Mesenteric fat pad (tissue), 1 donor: Measurements from ENCODE around the gene LHX4. TPM values are rescaled to one million over a fixed set of nuclear protein-coding genes. Genes with fewer than 3 reads are reported as not detected.
A peak's percentile ranks its signal among the peaks of the same experiment; 100 is the strongest.

ENCODE experiments used
- DNase-seq: peaks from one replicate; pipeline ENCODE4 v3.0.0-alpha.2; 2020; ENCODE audit warnings: low spot score
- total RNA-seq: library from RNA; stranded (reverse); fragmentation: NEBNext Ultra II Directional; extraction: Animal tissue kit (Norgen Biotek cat#: 25700); gene quantifications from one replicate; pipeline ENCODE4 v1.2.1, GENCODE V29; 2021
- donor health status: DM: yes; HTN: yes; CAD: no.

The LHX4 gene
- total RNA-seq, 1 donor from 2014 or later = 0.06 TPM

DNA sequence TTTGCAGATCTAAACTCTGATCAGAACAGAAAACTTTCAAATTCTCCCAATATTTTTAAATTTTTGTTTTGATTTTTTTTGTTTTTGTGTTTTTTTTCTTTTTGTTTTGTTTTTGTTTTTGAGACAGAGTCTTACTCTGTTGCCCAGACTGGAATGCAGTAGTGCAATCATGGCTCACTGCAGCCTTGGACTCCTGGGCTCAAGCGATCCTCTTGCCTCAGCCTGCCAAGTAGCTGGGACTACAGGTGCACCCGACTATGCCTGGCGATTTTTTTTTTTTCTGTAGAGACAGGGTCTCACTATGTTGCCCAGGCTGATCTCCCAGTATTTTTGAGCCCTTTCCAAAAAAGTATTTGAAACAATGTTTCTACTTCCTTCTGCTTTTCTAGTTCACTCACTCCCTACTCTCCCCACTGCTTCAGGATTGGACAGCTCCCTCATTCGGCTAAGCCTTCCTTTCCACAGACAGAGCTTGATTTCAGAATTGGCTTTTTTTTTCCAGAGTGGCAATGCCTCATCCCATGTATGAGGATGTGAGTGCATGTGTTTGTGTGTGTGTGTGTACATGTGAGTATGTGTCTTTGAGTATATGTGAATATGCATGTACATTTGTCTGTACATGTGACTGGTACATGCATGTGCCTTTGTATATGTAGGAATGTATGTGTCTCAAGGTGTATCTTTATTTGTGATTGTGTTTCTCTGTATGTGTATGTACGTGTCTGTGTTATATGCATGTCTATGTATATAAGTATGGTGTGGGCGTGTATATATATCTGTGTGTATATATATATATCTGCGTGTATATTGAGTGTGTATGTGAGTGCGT is 11.9 kb downstream of the LHX4 start:
- DNase-seq = no peak

DNA sequence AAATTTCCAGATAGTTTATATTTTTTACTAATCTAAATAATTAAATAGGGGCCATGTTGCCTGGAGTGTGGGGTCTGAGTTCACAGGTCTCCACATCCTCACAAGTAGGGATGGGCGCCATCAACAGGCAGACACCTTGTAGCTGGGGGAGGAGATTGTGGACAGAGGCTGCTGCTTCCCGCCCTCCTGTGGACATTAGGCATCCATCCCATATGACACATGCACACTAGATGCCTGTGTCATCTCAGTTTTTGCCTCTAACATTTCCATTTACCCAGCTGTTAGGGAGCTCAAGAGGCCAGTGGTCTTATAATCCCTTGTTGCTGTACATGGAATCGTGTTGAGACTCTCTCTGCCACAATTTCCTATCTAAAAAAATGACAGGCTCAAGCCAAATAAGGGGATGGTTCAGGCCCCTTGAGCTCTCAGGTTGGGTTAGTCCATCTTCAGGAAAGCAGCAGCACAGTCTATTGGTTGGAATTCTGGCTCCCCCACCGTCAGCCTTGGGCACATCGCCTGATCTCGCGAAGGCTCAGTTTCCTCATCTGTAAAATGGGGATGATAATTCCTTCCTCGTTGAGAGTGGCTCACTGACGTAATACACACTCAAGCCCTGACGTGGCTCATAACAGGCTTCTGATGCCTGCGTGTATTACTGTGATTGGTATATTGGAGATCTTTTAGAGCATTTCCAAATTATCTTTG is 13.6 kb downstream of the LHX4 start:
- DNase-seq = no peak

GRCh38 chr1:180244840-180245239 is 14.8 kb downstream of the LHX4 start:
- no peak for DNase-seq

DNA sequence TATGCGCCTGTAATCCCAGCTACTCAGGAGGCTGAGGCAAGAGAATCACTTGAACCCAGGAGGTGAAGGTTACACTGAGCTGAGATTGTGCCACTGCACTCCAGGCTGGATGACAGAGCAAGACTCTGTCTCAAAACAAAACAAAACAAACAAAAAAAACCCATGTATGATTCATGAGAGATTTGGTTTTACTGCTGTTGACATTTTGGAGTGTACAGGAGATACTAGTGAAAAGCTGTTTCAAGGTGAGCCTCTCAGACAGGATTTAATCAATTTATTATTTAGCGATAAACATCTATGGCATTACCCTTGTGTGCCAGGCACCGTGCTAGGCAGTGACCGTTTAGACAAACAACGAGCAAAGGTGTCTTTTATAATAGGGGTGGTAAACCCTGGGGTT is 16.5 kb downstream of the LHX4 start:
- DNase-seq = no peak

GRCh38 chr1:180247061-180247460 is 17.0 kb downstream of the LHX4 start:
- DNase-seq = no peak

DNA sequence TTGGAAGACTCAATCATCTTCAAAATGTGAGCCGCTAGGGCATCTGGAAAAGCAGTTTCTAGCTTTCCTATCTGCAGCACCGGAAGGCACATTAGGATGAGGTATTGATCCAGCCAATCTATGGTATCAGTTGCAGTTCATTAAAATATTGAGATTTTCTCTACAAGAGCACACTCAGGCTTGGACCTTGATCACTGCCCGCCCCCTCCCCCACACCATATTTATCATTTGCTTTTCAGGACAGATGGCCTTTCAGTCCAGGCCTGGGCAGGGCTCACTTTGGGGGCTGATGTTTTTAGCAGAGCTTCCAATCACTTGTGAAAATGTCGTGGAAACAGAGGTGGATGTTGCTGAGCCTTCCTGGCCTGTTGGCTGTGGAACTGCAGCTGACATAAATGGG is 17.5 kb downstream of the LHX4 start:
- no peak for DNase-seq

DNA sequence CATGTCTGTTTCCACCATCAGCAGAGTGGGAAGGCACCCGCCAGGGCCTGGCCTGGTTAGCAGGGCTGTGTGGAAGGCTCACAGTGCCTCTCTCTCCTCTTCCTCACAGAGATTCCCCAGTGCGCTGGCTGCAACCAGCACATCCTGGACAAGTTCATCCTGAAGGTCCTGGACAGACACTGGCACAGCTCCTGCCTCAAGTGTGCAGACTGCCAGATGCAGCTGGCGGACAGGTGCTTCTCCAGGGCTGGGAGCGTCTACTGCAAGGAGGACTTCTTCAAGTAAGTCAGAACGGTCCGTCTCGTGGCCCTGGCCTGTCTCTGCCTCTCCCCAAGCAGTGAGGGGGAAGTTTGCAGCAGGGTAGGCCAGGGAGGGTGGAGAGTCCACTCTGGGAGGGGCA is 18.1 kb downstream of the LHX4 start:
- DNase-seq = no peak

GRCh38 chr1:180248731-180249681 is 18.9 kb downstream of the LHX4 start:
- no peak for DNase-seq

DNA sequence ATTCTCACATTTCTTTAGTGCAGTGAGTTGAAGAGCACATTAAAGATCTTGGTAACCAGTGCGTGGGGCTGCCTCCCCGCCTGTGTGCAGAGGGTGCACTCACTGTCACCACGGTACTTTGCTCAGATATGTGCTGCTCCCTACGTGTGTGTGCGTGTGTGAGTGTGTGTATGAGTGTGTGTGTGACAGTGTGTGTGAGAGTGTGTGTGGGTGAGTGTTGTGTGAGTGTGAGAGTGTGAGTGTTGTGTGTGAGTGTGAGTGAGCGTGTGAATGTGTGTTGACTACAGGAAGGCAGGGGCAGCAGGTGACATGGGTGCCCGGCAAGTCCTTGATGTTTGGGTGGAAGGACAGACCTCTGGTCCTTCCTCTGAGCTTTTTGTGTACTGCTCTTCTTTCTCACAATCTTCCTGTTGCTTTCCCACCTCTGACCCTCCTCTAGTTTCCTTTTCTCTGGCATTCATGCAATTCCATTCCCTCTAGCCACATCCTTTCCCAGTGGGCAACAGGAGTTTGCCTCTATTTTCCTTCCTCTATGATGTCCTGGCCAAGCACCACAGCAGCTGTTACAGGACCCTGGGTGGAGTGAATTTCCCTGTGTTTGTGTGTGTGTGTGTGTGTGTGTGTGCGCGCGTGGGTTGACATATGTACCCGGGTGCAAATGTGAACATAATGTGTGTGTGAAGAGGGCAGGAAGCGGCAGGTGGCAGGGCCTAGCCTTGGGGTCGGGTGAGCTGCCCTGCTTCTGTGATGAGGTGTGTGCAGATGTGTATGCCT is 19.8 kb downstream of the LHX4 start:
- DNase-seq = no peak

DNA sequence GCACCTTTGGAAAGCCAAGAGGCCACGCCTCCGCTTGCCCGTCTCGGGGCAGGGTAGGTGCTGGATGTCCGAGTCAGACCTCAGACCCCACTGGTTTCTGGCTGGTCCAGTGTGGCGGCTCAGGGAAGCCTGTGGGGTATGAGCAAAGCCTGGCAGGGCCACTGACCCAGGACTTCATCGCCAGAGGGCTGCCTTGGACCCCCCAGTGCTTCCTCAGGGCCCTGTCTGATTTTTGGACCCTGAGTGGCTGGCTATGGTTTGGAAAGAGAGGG is 20.4 kb downstream of the LHX4 start:
- DNase-seq = no peak

GRCh38 chr1:180250883-180251509 is 20.9 kb downstream of the LHX4 start:
- no peak for DNase-seq

GRCh38 chr1:180251526-180252305 is 21.7 kb downstream of the LHX4 start:
- peak; percentile 67 for DNase-seq

- no peak for DNase-seq
Measured at GRCh38 chr1:180252638-180253536, 22.8 kb downstream of the LHX4 start.

GRCh38 chr1:180253585-180254495 is 23.8 kb downstream of the LHX4 start:
- no peak for DNase-seq

GRCh38 chr1:180254496-180254819 is 24.4 kb downstream of the LHX4 start:
- no peak for DNase-seq

GRCh38 chr1:180254854-180255253 is 24.8 kb downstream of the LHX4 start:
- no peak for DNase-seq

DNA sequence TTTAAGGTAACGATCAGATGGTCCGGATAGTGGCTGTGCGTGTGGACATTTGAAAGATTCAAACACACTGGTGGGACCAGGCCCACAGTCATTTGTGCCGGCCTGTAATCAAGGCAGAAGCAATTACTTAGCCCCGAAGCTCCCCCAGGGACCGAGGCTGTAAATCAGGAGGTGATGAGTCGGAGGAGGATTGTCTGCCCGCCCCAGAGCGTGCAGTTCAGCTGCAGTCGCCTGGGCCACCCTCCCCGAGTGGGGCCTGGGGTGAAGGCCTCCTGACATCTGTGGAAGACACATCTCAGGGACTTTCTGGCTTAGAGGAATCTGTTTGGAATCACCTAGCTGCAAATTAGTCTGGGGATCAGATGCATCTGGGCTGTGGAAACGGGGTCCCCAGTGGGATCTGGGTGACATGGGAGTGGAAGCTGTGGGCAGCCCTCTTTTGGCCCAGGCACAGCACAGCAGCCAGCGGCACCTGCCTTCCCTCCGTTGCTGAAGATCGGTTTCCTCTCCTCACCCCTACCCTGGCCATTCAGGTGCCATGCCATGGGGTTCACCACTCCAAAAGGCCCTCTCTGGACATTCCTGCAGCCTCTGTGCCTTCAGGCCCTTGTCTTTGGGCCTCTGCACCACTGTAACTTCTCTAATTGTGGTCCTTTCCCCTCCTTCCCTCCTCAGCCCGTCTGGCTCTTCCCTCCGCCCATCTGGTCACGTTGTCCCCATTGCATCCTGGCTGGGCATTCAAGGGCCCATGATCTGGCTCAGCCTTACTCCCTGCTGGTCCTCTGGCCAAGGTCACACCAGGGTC is 25.7 kb downstream of the LHX4 start:
- DNase-seq = no peak
